NCI-H524 (cell line): Measurements from ENCODE around the gene TLL2.

Source experiments
- DNase-seq, 2 experiments: peaks; one replicate each; lab custom pipeline; 2025; lab: John Stamatoyannopoulos, UW

TLL2 gene

DNA sequence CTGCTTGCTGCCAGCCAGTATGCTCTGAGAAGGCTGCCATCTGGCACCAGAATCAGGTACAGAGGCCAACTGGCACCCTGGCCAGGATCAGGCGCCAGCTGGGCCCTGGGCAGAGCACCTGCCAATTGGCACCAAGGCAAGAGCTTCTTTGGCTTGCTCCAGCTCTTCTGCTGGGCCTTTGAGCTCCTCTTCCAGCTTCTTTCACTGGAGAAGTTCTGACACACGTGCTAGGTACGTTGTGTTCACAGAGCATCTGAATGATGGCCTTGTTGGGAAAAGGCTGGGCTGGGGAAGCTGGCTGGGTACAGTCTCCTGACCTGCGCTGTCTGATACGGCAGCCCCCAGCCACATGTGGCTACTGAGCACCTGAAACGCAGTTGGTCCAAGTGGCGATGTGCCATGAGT is 123.3 kb downstream of the TLL2 start:
- peak; percentile 1 to 25 for DNase-seq

DNA sequence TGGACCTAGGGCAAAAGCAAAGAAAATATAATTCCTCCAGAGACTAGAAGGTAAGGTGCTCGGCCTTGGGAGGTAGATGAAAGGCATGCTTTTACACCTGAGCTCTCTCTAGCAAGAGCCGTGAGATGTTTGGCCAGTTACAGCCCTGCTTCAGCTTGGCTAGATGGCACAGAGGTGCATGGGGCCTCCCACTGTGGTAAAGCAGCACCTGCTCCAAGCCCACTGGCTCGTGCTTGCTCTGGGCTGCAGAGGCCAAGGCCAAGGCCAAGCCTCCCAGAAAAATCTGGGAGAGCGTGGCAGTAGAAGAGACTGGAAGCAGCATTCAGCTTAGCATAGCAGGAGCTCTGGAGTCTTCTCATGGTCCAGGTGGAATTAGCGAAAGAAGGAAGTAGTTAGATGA is 123.9 kb downstream of the TLL2 start:
- DNase-seq, result no peak

DNA sequence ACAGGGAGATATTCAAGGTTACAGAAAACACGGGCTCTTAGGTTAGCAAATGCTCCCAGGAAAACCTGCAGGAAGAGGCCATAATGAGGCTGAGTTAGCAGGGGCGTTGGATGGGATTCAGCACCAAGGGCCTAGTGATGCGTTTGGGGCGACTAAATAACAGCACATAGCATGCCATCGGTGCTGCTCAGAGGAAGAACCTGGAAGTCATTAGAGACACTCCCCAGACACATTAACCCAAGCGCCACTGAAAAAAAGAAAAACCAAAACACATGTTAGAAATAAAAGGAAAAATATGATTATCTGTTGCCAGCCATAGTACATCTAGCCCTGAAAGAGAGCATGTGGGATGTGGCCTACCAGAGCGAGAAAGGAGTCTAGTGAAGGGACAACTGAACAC is 126.1 kb downstream of the TLL2 start:
- DNase-seq, result no peak

DNA sequence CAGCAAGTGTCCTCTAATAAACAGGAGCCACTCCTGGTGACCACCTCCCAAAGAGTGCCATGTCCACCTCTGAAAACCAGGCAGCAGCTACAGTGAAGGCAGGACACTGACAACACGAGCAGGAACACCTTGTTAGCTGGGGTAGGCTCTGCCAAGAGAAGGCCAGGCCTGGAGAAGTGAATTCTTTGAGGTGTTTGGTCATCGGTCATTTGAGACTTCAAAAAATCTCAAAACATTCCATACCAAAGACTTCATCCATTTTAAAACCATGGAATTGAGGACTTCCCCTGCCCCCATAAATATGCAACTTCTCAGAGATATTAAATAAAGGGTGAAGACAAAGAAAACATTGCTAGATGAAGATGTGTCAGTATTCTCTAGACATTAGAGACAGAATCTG is 126.6 kb downstream of the TLL2 start:
- DNase-seq, result no peak

DNA sequence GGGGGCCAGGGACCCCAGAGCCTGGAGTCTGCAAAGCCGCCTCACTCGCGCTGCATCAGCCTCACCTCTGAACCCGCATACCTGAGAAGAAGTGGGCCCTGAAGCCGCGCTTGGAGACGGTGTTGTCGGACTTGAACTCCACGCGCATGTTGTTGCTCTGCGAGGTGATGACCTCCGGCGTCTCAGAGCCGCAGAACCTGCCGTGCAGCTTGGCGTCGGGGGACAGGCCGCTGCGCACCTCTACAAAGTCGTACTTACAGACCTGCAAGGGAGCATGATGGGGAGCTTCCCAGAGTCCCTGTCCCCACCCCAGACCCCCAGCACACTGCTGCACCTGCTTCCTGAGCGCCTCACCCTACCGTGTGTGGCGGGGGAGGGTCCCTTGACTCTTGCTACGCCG is 129.2 kb downstream of the TLL2 start:
- no peak for DNase-seq

DNA sequence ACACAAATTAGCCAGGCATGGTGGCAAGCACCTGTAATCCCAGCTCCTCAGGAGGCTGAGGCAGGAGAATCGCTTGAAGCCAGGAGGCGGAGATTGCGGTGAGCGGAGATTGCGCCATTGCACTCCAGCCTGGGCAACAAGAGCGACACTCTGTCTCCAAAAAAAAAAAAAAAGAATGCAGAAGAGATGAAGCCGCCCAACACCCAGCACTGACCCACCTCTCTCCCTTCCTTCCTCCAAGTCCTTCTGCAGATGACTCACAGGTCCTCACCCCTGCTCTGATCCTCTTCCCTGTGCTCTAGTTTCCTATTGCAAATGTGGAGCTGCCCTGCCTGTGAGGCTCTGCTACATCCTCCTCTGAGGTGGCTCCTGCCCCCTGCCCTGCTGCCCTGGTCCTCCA is 132.9 kb downstream of the TLL2 start:
- no peak for DNase-seq

DNA sequence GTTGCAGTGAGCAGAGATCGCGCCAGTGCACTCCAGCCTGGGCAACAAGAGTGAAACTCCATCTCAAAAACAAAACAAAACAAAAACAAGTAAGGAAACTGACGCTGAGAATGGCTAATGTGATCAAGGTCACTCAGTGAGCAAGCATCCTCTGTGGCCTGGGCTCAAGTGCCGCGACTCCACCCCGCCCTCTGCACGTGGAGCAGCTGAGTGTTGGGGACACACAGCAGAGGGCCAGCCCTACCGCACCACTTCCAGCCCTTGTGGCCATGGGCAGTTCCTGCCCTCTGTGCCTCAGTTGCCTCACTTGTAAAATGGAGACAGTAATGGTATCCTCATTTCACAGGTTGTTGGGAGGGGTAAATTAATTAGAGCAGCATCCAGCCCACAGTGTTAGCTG is 134.0 kb downstream of the TLL2 start:
- DNase-seq, result no peak

DNA sequence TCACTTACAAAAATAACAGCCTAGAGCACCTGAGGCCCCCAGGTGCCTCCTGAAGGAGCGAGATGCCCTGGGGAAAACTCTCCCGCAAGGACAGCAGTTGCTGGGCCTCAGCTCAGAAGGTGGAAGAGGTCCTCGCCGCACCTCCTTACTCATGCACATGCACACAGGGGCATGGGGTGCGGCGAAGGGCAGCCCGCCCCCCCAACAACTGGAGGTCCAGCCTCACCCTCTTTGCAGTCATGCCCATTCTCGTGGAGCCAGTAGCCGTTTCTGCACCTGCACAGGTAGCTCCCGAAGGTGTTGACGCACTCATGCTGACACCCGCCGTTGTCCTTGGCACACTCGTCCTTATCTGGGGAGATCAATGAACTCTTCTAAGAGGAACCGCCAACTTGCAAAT is 135.0 kb downstream of the TLL2 start:
- no peak for DNase-seq

DNA sequence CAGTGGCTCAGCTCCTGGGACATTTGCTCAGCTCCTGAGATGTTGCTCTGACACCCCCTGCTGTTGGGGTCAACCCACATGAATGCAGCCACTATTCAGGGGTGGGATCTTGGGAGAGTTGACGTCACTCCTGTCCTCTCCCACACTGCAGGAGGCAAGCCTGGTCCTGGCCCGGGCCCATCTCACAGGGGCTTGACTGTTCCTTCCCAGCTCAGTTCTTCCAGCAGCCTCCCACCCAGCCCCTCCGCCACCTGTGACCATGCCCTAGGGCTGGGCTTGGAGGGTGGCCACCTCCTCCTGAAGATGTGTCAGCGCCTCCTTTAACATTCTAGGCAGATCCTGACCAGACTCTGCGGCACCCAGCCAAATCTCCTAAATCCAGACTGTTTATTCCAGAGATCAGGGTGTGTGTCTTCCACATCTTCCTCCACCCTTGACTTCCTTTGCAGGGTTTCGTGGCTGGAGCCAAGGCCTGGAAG is 135.9 kb downstream of the TLL2 start:
- no peak for DNase-seq

DNA sequence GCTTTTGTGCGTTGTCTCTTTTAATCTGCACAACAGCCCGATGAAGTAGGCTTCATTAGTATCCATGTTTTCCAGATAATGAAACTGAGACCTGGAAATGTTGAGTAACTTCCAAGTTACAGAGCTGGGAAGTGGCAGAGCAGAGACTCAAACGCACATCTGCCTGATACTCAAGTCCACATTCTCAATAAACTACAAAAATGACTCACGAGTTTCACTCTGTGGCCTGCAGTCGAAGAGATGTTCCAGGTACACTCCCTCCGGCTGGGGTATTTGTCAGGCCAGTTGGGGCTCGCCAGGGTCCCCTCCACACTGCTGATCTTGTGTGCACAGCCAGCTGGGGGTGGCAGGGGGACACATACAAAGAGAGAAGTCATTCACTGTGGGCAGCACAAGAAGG is 137.2 kb downstream of the TLL2 start:
- DNase-seq, result no peak

DNA sequence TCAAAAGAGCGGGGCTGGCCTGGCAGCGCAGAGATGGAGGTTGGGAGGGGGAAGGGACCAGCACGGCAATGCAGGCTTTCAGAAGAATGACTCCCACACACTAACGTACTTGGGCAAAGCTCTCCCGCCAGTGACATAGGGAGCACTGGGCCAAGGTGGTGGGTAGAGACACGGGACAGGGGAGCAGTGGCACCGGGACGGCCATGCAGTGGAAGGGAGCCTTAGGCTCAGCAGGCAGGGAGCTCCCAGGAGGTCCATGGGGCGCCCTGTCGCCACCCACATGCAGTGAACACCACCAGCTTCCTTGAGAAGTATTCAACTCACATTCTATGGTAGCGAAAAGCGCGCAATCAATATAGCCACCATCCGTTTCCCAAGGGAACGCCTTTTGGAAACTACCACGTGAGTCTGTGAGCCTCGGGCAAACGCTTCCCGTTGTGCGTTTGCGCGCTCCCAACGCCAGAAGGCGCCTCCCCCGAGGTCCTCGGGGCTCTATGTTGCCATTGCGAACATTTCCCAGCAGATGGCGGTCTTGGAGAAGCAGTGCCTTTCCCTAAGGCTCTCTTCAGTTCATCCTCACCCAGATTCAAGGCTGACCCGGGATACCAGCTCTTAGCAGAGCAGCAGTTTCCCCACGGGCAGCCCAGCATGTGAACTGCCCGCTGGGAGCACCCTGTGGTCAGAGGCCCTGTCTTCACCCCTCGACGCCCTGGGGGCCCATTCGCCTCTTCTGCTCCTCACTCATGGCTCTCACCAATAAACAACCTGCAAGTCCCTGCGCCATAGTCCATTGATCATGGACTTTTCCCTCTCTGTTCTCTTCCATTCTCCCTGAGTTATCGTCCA is 138.5 kb downstream of the TLL2 start:
- peak; percentile 40 to 81 for DNase-seq

DNA sequence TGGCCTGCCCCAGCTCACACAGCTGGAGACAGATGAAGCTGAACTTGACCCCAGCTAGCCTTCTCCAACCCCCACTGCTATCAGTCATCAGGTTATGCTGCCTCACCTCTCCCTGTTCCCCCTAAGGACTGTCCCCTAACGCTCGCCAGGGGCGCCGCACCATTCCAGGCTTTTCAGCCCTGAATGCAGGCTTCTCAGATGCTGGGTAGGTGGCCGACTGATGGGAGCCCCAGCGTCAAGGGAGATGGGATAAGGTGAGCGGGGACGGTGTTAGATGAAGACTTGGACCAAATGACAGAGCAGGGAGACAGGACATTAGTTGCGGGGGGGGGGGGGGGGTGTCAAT is 139.1 kb downstream of the TLL2 start:
- peak in 1 of 2 experiments; percentile 6 for DNase-seq

DNA sequence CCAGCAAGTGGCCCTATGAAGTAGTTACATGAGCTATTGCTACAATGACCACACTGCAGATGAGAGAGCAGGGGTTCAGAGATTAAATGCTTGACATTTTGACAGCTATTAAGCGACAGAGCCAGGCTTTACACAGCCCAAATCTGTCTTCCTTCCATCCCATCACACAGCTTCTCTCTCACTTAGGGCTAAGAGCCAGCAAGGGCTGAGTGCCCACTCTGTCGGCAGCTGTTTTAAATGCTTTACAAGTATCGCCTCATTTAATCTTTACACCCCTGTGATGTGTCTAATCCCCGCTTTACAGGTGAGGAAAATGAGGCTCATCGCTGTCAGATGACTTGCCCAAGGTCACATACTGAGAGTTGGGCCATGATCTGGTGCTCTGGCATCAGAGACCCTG is 139.7 kb downstream of the TLL2 start:
- no peak for DNase-seq

DNA sequence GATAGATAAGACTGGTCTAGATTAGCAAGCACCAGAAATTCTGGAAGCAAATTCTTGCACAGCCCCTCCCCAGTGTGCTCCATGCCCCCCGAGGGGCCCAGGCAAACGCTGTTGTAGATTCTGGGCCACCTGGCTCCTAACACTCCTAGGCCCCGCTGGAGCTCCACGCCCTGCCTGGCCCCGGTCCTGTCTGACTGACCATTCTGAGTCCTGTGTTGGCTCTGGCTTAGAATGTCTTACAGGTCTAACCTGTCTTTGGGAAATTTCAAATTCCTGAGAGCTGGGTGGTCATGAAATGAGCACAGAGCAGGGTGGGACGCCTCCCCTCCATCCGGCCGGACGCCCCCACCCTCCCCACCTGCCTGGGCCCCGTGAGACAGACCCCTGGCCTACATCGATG is 142.4 kb downstream of the TLL2 start:
- DNase-seq, result no peak

DNA sequence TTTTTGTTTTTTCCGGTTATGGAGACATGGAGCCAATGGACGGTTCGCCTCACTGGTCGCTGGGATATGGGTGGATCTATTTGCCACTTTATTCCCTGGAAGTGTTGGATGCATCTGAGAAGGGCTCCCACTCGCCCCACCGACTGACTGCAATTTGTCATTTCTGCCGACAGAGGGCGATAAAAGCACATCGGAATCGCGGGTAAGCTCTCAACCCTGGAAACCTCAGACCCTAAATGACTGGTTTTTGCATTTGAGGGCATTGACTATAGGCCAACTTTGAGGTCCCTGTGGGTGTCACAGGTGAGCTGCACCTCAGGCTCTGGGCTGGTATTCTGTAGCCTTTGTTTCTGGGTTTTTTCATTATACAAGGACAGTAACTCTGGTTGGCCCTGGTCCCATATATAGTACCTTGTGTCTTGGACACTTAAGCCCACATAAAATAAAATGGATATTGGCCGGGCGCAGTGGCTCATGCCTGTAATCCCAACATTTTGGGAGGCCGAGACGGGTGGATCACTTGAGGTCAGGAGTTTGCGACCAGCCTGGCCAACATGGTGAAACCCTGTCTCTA is 143.1 kb downstream of the TLL2 start:
- peak in 1 of 2 experiments; percentile 21 for DNase-seq

DNA sequence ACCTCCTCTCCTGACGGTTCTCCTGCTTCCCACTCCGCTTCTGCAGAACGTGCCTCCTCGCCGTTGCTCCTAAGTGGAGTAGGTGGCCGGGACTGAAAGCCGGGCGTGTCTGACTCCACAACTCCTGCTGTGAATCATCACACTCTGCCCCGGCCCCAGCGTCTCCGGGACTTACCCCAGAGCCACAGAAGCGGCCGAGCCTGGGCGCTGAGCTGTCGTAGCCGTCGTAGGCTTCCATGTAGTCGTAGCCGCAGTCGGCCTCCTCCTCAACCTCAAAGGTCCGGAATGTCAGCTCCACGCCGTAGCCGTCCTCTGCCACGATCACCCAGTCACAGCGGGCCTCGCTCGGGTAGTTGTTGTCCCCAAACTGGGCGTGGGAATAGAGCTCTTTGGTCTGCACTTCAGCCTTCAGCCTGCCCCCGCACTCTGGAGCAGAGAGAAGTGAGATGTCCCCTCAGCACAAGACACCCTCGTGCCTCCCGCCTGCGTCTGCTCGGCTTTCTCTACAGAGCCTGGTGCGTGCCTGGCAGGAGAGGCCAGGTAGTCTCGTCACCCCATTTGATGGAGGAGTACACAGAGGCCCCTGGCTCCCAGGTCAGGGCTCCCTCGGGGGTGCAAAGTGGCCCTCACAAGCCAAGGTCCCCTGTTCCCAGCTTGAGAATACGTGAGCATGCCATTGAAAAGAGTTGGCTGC is 143.7 kb downstream of the TLL2 start:
- DNase-seq, result no peak

DNA sequence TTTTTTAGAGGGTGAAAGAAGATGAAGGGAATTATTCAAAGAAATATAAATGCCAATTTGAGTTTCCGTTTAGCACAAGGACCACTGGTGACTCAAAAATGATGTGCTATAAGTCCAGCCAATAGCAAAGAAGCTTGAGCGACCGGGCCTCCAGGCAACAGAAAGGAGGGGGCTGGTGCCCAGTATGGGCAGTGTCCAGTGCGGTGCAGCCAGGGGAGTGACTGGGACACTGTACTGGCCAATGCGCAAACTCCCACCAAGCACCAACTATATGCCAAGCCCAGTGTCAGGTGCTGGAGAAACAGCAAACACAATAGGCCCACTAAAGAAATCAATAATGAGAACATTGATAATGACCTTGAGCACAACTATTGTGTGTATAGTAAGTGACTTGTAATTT is 144.8 kb downstream of the TLL2 start:
- DNase-seq, result no peak

DNA sequence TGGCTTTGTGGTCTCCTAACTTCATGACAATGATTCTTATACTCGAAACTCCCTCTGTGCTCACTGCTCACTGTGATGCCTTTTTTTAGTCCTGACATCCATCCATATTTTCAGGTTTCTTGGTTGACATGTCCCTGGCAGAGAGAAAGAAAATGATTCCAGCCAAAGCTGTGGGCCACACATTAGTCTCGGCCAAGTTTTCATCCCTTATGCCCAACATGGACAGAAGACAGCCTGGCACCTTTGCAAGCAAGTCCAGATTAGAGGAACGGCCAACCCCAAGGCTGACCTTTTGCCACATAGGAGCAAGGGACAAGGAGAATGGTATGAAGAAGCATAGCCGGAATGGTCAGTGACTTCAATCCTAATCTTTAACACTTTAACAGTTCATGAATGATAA is 146.3 kb downstream of the TLL2 start:
- DNase-seq, result no peak

DNA sequence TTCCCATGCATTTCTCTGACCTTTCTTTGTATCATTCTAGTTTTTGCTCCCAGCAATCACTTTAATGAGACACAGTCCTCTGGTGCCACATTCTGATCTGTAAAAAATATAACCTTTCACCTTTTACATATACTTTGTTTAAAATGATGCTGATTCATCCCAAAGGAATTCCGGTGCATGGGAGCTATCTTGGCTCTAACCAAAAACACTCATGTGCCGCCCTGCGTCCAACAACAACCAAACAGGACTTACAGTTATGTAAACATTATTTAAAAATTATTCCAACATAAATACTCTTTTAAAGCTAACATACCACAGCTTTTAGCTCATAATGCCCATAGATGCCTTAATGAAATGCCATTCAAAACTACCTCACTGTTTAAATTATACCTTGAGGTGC is 147.2 kb downstream of the TLL2 start:
- no peak for DNase-seq

DNA sequence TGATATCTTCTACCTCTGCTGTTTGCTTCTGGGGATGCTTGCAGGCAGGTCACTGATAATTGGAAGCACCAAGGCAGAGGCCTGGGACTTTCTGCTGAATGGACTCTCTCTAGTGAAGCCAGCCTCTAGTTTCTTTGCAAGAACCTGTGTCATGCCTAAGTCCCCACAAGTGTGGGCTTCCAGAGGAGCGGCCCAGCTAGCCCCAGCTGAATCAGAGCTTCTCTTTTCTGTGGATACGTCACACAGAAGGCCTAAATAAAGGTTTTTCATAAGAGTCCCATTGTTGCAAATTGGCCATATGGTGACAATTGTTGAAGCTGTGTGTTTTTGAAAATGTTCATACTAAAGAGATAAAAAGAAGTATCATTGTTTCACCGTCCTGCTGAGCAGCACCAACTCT is 148.2 kb downstream of the TLL2 start:
- DNase-seq, result no peak

DNA sequence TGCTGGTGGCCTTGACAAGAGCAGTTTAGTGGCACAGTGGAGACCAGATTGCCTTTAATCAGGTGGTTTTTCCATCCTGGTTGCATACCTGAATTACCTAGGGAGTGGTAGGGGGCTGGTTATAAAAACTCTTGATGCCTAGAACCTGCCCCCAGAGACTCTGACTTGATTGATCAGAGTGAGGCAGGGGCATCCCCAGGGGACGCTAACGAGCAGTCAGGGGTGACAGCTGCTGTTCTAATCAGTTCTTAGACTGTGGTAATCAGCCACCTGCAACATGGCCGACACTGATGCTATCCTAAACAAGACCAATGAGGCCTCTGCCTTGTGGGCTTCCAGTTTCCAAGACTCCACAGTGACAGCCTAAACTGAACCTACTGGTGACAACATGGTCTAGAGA is 153.0 kb downstream of the TLL2 start:
- no peak for DNase-seq

DNA sequence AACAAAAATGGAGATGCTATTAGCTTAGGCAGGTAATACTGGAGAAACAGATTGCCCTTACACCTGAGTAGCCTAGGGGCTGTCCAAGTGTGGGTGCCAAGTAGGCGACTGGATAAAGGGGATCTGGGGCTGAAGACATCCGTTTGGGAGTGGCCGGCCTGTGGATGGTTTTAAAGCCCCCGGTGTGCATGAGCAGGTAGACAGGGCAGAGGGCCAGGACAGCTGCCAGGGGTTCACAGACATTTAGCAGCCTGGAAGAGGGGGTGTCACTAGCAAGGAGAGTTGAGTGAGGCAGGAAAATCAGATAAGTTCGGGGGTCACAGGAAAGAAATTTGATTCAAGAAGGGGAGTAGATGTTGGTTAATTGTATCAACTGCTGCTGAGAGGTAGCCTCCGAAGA is 153.4 kb downstream of the TLL2 start:
- no peak for DNase-seq

DNA sequence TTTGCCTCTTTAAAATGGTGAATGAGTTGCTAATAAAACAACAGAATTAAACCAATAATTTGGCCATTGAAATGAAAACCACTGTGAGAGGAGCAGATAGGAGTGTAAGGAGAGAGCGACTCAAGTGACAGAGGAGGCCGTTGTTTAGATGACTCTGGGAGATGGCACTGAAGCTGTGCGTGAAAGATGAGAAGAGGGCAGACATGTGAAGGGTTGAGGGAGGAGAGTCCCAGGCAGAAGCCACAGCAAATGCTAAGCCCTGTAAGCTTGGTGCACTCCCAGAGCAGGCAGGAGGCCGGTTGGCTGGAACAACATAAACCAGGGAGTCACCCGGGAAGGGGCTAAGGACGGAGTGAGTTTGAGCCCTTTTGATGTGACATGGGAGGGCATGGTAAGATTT is 154.1 kb downstream of the TLL2 start:
- no peak for DNase-seq
